Small intestine (tissue), 7 donors: ENCODE measurements around the gene MYBPH. TPM values are rescaled to one million over a fixed set of nuclear protein-coding genes. Genes with fewer than 3 reads are reported as not detected.
A peak's percentile ranks its signal among the peaks of the same experiment; 100 is the strongest.

ENCODE experiments used
- DNase-seq, 2 donors: peaks; one replicate each; pipeline versions ENCODE4 v3.0.0 to v3.0.0-alpha.2; 2013
- FAIRE-seq: peaks from 2 replicates; lab custom pipeline; 2012; peaks lifted over from hg19 to GRCh38; lab: Jason Lieb, UNC
- H3K27ac ChIP-seq, 3 donors: one replicate each; pipeline ENCODE4 v1.5.1; 2013; ENCODE audit warnings: low read length in 2 of 3, mild to moderate bottlenecking in 2 of 3, control low read depth in 1 of 3, inconsistent platforms in 1 of 3, low read depth in 1 of 3, moderate library complexity in 1 of 3
- H3K27me3 ChIP-seq, 3 donors: one replicate each; pipeline ENCODE4 v1.6.1; 2013; ENCODE audit warnings: low read length in 3 of 3, inconsistent platforms in 1 of 3; ENCODE audit not compliant: control insufficient read depth in 3 of 3, insufficient read depth in 3 of 3
- H3K36me3 ChIP-seq, 3 donors: one replicate each; pipeline ENCODE4 v1.6.1; 2013; ENCODE audit warnings: low read length in 3 of 3, inconsistent platforms in 1 of 3, low read depth in 1 of 3, mild to moderate bottlenecking in 1 of 3, moderate library complexity in 1 of 3; ENCODE audit not compliant: control insufficient read depth in 3 of 3, insufficient read depth in 2 of 3
- H3K4me1 ChIP-seq, 3 donors: one replicate each; pipeline ENCODE4 v1.6.1; 2013; ENCODE audit warnings: low read length in 2 of 3, inconsistent platforms in 1 of 3, low read depth in 1 of 3, mild to moderate bottlenecking in 1 of 3, moderate library complexity in 1 of 3; ENCODE audit not compliant: control insufficient read depth in 3 of 3, insufficient read depth in 2 of 3
- H3K4me3 ChIP-seq, 3 donors: one replicate each; pipeline ENCODE4 v1.5.1; 2013; ENCODE audit warnings: low read length in 3 of 3, control low read depth in 1 of 3, inconsistent platforms in 1 of 3, low read depth in 1 of 3, mild to moderate bottlenecking in 1 of 3, moderate library complexity in 1 of 3
- H3K9me3 ChIP-seq, 2 donors: one replicate each; pipeline ENCODE4 v1.6.1; 2013; ENCODE audit warnings: low read depth in 1 of 2, low read length in 1 of 2; ENCODE audit not compliant: control insufficient read depth in 2 of 2, insufficient read depth in 1 of 2
- WGBS, 3 donors: extraction: QIAGEN DNeasy Blood & Tissue Kit; methylation state at CpG; one replicate each; pipeline ENCODE4 v1.1.7; 2013; 5-methylcytosine and 5-hydroxymethylcytosine counted together
- polyA plus RNA-seq, 4 donors: library from polyadenylated mRNA; stranded (reverse) in 3 of 4; unstranded in 1 of 4; fragments of 200-250 nt in 3 of 4; fragments of 120-200 nt in 1 of 4; gene quantifications; one replicate each; pipeline versions ENCODE4 v1.2.1 to v1.2.3, GENCODE V29; 2013
- donor health status: healthy with polysubstance abuse.
- donor health status: control.
- donor health status: control.
- donor health status: Bipolar disorder and iron deficiency.
- donor health status: healthy.

Gene MYBPH
- polyA plus RNA-seq, 4 donors: 1.1 TPM; not detected in 3

DNA sequence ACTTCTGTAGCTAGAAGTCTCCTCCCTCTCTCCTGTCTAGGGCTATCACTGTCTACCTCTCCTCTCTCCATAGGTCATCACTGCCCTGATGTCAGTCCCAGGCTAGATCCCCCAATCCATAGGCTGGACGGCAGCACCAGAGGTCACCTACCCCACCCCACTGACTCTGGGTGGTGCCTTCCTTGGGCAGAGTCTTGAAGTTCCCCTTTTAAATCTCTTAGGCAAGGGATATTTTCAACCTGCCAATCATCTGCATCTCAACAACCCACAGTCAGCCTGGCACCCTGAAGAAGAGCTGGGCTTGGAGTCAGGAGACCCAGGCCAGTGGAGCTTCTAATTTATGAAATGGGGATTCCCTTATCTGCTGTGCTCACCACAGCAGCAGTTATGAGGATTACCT is 13.2 kb downstream of the MYBPH start:
- no peaks in the 10 kb centered on the region for H3K27me3 ChIP-seq
- DNase-seq (no peak), FAIRE-seq (no peak)
- peaks cover 0 to 2% of the 10 kb centered on the region in 2 donors for H3K9me3 ChIP-seq
- no peak overlapping the region for H3K4me3 ChIP-seq
- no peak overlapping the region for H3K27ac ChIP-seq
- peaks cover 0 to 6% (median 0%) of the 10 kb centered on the region in 3 donors for H3K4me1 ChIP-seq
- H3K36me3 ChIP-seq: no peaks in the 10 kb centered on the region
- WGBS, 3 donors: 31 to 63% (median 50%) methylated on average over 1 of the region's 1 CpG

DNA sequence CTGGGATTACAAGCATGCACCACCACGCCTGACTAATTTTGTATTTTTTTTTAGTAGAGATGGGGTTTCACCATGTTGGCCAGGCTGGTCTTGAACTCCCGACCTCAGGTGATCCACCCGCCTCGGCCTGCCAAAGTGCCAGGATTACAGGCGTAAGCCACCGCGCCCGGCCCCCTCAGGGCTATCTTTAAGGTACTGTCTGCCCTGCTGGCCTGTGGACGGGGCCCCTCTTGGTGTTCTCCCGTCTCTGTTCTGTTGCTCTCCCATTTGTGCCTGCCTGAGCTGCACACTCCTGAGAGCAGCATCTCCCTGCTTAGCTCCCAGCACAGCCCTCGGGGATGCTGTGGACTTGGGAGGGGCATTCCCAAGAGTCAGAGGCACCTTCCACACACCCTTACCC is 13.9 kb downstream of the MYBPH start:
- H3K27ac ChIP-seq: no peak overlapping the region
- H3K9me3 ChIP-seq: peaks cover 0 to 2% of the 10 kb centered on the region in 2 donors
- H3K27me3 ChIP-seq: no peaks in the 10 kb centered on the region
- H3K4me3 ChIP-seq: no peak overlapping the region
- FAIRE-seq (no peak), DNase-seq (no peak)
- no peaks in the 10 kb centered on the region for H3K36me3 ChIP-seq
- 72 to 87% (median 77%) methylated on average over 10 to 11 of the region's 11 CpGs for WGBS, 3 donors
- H3K4me1 ChIP-seq: peaks cover 0 to 6% (median 0%) of the 10 kb centered on the region in 3 donors

DNA sequence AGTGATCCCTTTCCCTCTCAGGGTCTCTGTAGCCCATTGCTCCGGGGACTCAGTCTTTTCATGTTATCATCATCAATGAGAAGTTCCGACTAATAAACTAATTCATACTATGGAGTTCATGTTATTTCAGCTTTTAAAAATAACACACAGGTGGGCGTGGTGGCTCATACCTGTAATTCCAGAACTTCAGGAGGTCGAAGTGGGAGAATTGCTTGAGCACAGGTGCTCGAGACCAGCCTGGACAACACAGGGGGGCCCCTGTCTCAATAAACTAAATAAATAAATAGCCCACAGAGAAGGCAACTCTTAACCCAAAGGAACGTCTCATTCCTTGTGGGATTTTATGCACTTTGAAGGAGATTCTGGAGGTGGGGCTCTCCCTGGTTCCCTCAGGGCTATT is 14.5 kb downstream of the MYBPH start:
- WGBS, 3 donors: 17 to 63% (median 27%) methylated on average over 6 of the region's 6 CpGs
- Histone ChIP-seq H3K4me1 (peaks cover 0 to 6% (median 0%) of the 10 kb centered on the region in 3 donors), H3K27me3 (no peaks in the 10 kb centered on the region), H3K27ac (no peak overlapping the region), H3K9me3 (peaks cover 0 to 2% of the 10 kb centered on the region in 2 donors), H3K4me3 (no peak overlapping the region), H3K36me3 (no peaks in the 10 kb centered on the region)
- no peak for FAIRE-seq
- DNase-seq: no peak

DNA sequence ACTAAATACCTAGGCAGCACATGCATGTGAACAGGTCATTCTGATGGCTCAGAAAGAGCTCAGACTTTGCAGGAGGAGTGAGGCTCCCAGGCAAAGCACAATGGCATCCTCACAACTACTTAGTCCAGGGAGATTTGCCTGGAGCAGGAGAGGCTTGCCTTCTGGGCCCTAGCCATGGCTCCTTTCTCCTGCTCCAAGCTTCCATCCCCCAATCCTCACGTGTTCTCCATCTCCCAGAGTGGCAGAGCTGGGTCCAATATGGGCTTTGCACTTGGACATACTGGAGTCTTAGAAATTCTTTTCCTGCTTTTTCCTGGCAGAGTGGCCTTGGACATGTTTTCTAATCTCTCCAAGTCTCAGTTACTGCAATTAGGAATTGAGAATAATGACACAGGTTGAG is 15.8 kb downstream of the MYBPH start:
- DNase-seq (no peak), FAIRE-seq (no peak)
- Histone ChIP-seq H3K4me3 (no peak overlapping the region), H3K36me3 (no peaks in the 10 kb centered on the region), H3K9me3 (peaks cover 0 to 2% of the 10 kb centered on the region in 2 donors), H3K27ac (no peak overlapping the region), H3K4me1 (peaks cover 0 to 6% (median 0%) of the 10 kb centered on the region in 3 donors), H3K27me3 (no peaks in the 10 kb centered on the region)
- WGBS, 3 donors: 69 to 84% (median 83%) methylated on average over 1 of the region's 1 CpG

DNA sequence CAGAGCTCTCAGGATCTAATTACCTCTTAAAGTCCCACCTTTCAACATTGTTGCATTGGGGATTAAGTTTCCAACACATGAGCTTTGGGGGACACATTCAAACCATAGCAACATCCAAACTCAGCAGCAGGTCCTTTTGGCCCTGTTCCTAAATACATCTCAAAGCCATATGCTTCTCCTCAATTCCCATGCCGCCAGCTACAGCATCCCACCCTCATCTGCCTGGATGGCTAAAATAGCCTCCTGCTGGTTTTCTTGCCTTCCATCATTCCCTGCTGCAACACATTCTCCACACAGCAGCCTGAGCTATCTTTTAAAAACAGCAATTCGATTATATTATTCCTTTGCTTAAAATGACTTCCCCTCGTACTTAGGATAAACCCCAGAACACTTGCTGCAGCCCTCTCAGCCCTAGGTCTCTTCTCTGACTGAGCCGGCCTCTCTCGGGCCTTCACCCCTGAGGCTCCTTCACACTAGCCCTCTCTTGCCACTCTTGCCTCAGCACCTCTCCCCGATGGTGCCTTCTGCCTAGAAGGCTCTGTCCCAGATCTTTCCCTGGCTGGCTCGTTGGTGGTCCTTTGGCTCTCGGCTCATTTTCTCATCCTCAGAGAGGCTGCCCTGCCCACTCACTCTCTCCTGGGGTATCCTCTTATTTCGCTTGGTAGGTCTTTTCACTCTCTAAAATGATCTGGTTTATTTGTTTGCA is 16.5 kb downstream of the MYBPH start:
- Histone ChIP-seq H3K36me3 (no peaks in the 10 kb centered on the region), H3K27ac (no peak overlapping the region), H3K4me3 (no peak overlapping the region), H3K4me1 (peaks cover 0 to 6% (median 0%) of the 10 kb centered on the region in 3 donors), H3K27me3 (no peaks in the 10 kb centered on the region), H3K9me3 (peaks cover 0 to 2% of the 10 kb centered on the region in 2 donors)
- FAIRE-seq (no peak), DNase-seq (no peak)
- WGBS, 3 donors: 82 to 85% (median 83%) methylated on average over 9 of the region's 9 CpGs

DNA sequence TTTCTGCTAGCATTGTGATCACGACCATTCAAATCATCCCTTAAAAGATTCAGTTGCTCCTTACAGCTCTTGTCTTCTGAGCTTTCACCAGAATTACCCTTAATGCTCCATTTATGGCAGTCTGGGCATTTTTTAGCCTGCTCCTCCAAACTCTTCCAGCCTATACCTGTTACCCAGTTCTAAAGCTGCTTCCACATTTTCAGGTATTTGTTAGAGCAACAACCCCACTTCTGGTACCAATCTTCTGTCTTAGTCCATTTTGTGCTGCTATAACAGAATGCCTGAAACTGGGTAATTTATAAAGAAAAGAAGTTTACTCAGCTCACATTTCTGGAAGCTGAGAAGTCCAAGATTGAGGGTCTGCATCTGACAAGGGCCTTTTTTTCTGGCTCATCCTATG is 17.2 kb downstream of the MYBPH start:
- no peaks in the 10 kb centered on the region for H3K27me3 ChIP-seq
- no peak overlapping the region for H3K4me3 ChIP-seq
- no peak for DNase-seq
- peaks cover 0 to 6% (median 0%) of the 10 kb centered on the region in 3 donors for H3K4me1 ChIP-seq
- no peak overlapping the region for H3K27ac ChIP-seq
- peaks cover 0 to 2% of the 10 kb centered on the region in 2 donors for H3K9me3 ChIP-seq
- H3K36me3 ChIP-seq: no peaks in the 10 kb centered on the region
- 70 to 79% (median 73%) methylated on average over 1 of the region's 1 CpG for WGBS, 3 donors
- FAIRE-seq: no peak

DNA sequence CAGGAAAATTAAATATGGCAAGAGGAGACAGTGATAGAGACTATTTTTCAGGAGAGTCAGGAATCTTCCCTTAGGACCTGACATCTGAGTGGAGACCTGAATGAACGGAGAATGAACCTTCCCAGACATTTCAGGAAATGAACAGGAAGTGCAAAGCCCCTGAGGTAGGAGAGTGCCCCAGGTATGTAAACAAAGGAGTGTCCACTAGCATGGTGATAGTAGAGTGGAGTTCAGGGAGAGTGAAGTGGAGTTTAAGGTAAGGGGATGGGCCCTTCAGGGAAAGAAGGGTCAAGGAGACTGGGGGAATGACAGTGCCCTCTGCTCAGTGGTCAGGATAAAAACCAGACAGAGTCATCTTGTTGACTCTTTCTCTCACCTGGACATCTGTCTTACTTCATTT is 19.3 kb downstream of the MYBPH start:
- no peak for FAIRE-seq
- no peaks in the 10 kb centered on the region for H3K27me3 ChIP-seq
- no peaks in the 10 kb centered on the region for H3K36me3 ChIP-seq
- DNase-seq: peak in 1 of 2 donors; percentile 5
- H3K9me3 ChIP-seq: peaks cover 0 to 2% of the 10 kb centered on the region in 2 donors
- WGBS, 3 donors: 33 to 48% (median 36%) methylated on average over 1 of the region's 1 CpG
- no peak overlapping the region for H3K4me3 ChIP-seq
- H3K4me1 ChIP-seq: peaks cover 0 to 16% (median 0%) of the 10 kb centered on the region in 3 donors
- H3K27ac ChIP-seq: no peak overlapping the region

DNA sequence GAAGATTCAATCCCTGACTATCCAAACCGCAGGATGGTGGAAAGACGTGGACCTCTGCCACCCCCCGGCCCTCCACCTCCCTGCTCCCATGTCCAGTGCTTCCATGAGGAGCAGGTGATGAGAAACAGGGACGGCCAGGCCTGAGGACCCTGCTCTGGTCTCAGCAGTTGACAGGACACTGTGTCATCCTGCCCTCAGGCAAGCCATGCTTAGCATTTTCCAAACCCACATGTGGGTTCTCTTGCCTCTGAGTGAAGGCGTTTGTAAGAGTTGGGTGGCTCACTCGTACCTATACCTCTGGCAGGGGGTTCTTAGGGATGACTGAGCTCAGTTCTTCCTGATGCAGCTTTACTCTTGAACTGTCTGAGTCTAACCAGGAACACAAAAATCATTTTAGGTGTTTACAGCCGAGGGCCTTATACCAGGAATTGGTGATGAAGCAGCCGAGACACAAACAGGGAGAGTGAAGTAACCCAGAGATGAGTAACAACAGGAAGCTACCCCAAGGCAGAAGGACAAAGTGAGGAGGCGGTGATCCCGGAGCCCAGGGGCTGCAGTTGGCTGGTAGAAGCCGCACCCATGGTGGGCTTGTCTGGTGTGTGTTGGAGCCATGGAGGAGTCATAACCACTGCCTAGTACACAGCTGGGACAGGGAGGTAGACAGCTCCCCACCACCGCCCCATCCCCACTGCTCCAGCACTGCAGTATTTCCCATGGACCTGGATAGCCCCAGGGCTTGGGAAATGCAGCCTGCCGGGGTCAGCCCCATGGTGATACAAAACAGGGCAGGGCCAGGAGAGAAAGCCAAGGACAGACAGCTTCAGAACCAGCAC is 21.4 kb downstream of the MYBPH start:
- H3K9me3 ChIP-seq: peaks cover 0 to 2% of the 10 kb centered on the region in 2 donors
- no peaks in the 10 kb centered on the region for H3K36me3 ChIP-seq
- peaks cover 0 to 19% (median 0%) of the 10 kb centered on the region in 3 donors for H3K4me1 ChIP-seq
- H3K27ac ChIP-seq: peak overlapping the region in 1 of 3 donors; percentile 76
- no peak overlapping the region for H3K4me3 ChIP-seq
- no peak for DNase-seq
- H3K27me3 ChIP-seq: no peaks in the 10 kb centered on the region
- WGBS, 3 donors: 76 to 81% (median 78%) methylated on average over 13 of the region's 13 CpGs
- FAIRE-seq: no peak
